Neural cell (in vitro differentiated cells): ENCODE measurements around the gene TP53I11. TPM values are rescaled to one million over a fixed set of nuclear protein-coding genes. Genes with fewer than 3 reads are reported as not detected.

Experiments
- H2AFZ ChIP-seq: fragments of 200-600, 300-800 bp; sonication (generic), shearing (Covaris generic); 2 replicates; pipeline ENCODE4 v1.6.0; 2014; ENCODE audit warnings: low read depth, mild to moderate bottlenecking, antibody characterized with exemption, low read length, moderate library complexity
- H3F3A ChIP-seq: fragments of 200-600 bp; shearing (Covaris generic); 2 replicates; pipeline ENCODE4 v1.6.1; 2016; ENCODE audit warnings: mild to moderate bottlenecking, moderate library complexity, mixed read lengths, antibody characterized with exemption, low read length; ENCODE audit not compliant: insufficient read depth, poor library complexity, severe bottlenecking
- H3K27ac ChIP-seq: fragments of 200-600, 300-800 bp; sonication (generic), shearing (Covaris generic); 2 replicates; pipeline ENCODE4 v1.5.1; 2014; ENCODE audit warnings: mild to moderate bottlenecking, low read length, moderate library complexity
- H3K27me3 ChIP-seq: fragments of 300-800, 200-600 bp; sonication (generic), shearing (Covaris generic); 2 replicates; pipeline ENCODE4 v1.6.0; 2014; ENCODE audit warnings: mild to moderate bottlenecking, low read depth, low read length, moderate library complexity; ENCODE audit not compliant: insufficient read depth
- H3K36me3 ChIP-seq: fragments of 300-800, 200-600 bp; sonication (generic), shearing (Covaris generic); 2 replicates; pipeline ENCODE4 v1.5.1; 2014; ENCODE audit warnings: mild to moderate bottlenecking, antibody characterized with exemption, low read length, moderate library complexity; ENCODE audit not compliant: insufficient read depth
- H3K4me2 ChIP-seq: fragments of 300-800, 200-600 bp; sonication (generic), shearing (Covaris generic); 2 replicates; pipeline ENCODE4 v1.6.0; 2014; ENCODE audit warnings: mild to moderate bottlenecking, low read length
- H3K4me3 ChIP-seq: fragments of 300-800, 200-600 bp; sonication (generic), shearing (Covaris generic); 2 replicates; pipeline ENCODE4 v1.5.1; 2014; ENCODE audit warnings: mild to moderate bottlenecking, low read length, moderate library complexity
- H3K79me2 ChIP-seq: fragments of 200-600 bp; shearing (Covaris generic); replicated peaks from 2 replicates; pipeline ENCODE4 v1.6.0; 2014; ENCODE audit warnings: mild to moderate bottlenecking, low read length, moderate library complexity; ENCODE audit not compliant: insufficient read depth
- H3K9ac ChIP-seq: fragments of 300-800, 200-600 bp; sonication (generic), shearing (Covaris generic); 2 replicates; pipeline ENCODE4 v1.6.1; 2016; ENCODE audit warnings: mild to moderate bottlenecking, low read length, mixed read lengths
- H3K9me2 ChIP-seq: fragments of 200-600 bp; shearing (Covaris generic); 2 replicates; pipeline ENCODE4 v1.6.1; 2016; ENCODE audit warnings: mild to moderate bottlenecking, low read length, mixed read lengths; ENCODE audit not compliant: insufficient read depth
- H3K9me3 ChIP-seq: fragments of 200-600, 300-800 bp; sonication (generic), shearing (Covaris generic); 2 replicates; pipeline ENCODE4 v1.6.1; 2016; ENCODE audit warnings: mild to moderate bottlenecking, mixed run types, low read length, moderate library complexity, mixed read lengths
- H4K20me1 ChIP-seq: fragments of 200-600 bp; shearing (Covaris generic); 2 replicates; pipeline ENCODE4 v1.6.1; 2016; ENCODE audit warnings: mild to moderate bottlenecking, mixed run types; ENCODE audit not compliant: insufficient read depth
- CTCF ChIP-seq: fragments of 450-650 bp; IDR thresholded peaks from 2 replicates; pipeline ENCODE4 v1.5.1; 2014; ENCODE audit warnings: antibody characterized with exemption, mild to moderate bottlenecking, moderate library complexity; ENCODE audit not compliant: poor library complexity, severe bottlenecking
- EP300 ChIP-seq: fragments of 450-650 bp; conservative IDR thresholded peaks from 2 replicates; pipeline ENCODE4 v1.6.1; 2014; ENCODE audit warnings: antibody characterized with exemption, mild to moderate bottlenecking, moderate library complexity; ENCODE audit not compliant: poor library complexity, severe bottlenecking
- EZH2 ChIP-seq: fragments of 200-600, 300-800 bp; shearing (Covaris generic), sonication (generic); IDR thresholded peaks from 2 replicates; pipeline ENCODE4 v1.6.1; 2014; ENCODE audit warnings: antibody characterized with exemption, low read length, borderline replicate concordance, mild to moderate bottlenecking; ENCODE audit not compliant: insufficient read depth, poor library complexity, severe bottlenecking
- MXI1 ChIP-seq: fragments of 450-650 bp; conservative IDR thresholded peaks from 2 replicates; pipeline ENCODE4 v1.6.1; 2014; ENCODE audit warnings: antibody characterized with exemption, mild to moderate bottlenecking; ENCODE audit not compliant: poor library complexity, severe bottlenecking
- POLR2AphosphoS5 ChIP-seq: IDR thresholded peaks from 2 replicates; pipeline ENCODE4 v1.6.1; 2012
- RAD21 ChIP-seq: fragments of 450-650 bp; conservative IDR thresholded peaks from 2 replicates; pipeline ENCODE4 v1.6.1; 2014; ENCODE audit warnings: antibody characterized with exemption, mild to moderate bottlenecking, moderate library complexity
- polyA plus RNA-seq: library from polyadenylated mRNA; depleted of rRNA; stranded (reverse); fragments of >200 nt; gene quantifications from 2 replicates; pipeline ENCODE4 v1.2.3, GENCODE V29; 2014
- TF ChIP-seq, protein P1 (sequence below): IDR thresholded peaks from 2 replicates; pipeline ENCODE4 v1.6.1; 2012; ENCODE audit warnings: borderline replicate concordance

The TP53I11 gene
- polyA plus RNA-seq, 1 donor from 2014 or later = 30.0 TPM

DNA sequence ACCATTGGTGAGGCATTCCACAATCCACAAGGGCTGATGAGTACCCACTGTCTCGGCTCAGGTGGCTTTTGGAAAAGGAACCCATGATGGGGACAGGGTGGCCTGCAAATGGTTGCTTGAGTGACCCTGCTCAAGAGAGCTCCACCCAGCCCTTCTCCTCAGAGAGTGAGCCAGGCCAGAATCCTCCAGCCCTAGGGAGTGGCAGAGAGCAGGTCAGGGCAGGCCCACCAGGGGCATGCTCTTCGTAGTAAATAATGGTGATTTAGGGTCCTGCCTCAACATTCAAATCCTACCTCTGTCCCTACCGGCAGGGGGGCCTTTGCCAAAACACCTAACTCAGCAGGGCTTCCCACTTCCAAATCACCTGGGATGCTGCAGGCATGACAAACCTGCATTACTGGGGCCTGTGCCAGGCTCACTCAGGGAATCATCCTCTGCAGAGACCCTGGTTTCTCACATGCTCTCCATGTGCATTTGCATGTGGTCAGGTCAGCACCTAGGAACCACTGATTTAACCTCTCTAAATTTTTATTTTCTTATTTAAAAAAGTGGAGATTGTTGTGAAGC lies 17.3 kb upstream of the TP53I11 start:
- Histone ChIP-seq H3K9ac (no peak overlapping the region), H2AFZ (no peak overlapping the region), H3K79me2 (no peaks in the 10 kb centered on the region), H3K4me3 (no peak overlapping the region), H4K20me1 (no peaks in the 10 kb centered on the region), H3K9me2 (no peaks in the 10 kb centered on the region), H3K27me3 (no peaks in the 10 kb centered on the region), H3K36me3 (no peaks in the 10 kb centered on the region), H3K27ac (no peak overlapping the region), H3F3A (no peaks in the 10 kb centered on the region), H3K4me2 (no peak overlapping the region), H3K9me3 (no peaks in the 10 kb centered on the region)
- no peak for TF ChIP-seq EZH2
- TF ChIP-seq RAD21 = no peak
- no peak for TF ChIP-seq MXI1
- no peak for TF ChIP-seq POLR2AphosphoS5
- TF ChIP-seq, protein P1, sequence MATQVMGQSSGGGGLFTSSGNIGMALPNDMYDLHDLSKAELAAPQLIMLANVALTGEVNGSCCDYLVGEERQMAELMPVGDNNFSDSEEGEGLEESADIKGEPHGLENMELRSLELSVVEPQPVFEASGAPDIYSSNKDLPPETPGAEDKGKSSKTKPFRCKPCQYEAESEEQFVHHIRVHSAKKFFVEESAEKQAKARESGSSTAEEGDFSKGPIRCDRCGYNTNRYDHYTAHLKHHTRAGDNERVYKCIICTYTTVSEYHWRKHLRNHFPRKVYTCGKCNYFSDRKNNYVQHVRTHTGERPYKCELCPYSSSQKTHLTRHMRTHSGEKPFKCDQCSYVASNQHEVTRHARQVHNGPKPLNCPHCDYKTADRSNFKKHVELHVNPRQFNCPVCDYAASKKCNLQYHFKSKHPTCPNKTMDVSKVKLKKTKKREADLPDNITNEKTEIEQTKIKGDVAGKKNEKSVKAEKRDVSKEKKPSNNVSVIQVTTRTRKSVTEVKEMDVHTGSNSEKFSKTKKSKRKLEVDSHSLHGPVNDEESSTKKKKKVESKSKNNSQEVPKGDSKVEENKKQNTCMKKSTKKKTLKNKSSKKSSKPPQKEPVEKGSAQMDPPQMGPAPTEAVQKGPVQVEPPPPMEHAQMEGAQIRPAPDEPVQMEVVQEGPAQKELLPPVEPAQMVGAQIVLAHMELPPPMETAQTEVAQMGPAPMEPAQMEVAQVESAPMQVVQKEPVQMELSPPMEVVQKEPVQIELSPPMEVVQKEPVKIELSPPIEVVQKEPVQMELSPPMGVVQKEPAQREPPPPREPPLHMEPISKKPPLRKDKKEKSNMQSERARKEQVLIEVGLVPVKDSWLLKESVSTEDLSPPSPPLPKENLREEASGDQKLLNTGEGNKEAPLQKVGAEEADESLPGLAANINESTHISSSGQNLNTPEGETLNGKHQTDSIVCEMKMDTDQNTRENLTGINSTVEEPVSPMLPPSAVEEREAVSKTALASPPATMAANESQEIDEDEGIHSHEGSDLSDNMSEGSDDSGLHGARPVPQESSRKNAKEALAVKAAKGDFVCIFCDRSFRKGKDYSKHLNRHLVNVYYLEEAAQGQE = no peak

DNA sequence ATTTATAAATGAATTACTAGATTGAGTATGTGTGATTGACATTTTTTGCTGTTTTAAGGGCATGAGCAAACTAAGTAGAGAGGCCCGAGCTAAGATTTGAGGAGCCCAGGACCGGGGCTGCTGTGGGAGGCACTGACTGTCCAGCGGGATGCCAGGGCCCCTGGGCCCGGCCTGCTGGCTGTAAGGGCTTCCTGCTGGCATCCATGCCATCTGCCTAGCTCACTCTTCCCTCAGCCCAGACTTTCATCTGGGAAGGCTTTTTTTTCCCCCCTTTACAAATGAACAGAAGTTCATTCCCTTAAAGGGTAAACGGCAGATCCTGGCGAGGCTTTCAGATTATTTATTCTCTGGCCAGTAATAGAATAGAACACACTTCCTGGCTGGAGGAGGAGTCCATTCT lies 16.0 kb upstream of the TP53I11 start:
- Histone ChIP-seq H3K9ac (no peak overlapping the region), H3K9me3 (no peaks in the 10 kb centered on the region), H3K4me2 (no peak overlapping the region), H3K27me3 (no peaks in the 10 kb centered on the region), H3K4me3 (no peak overlapping the region), H3F3A (no peaks in the 10 kb centered on the region), H3K9me2 (no peaks in the 10 kb centered on the region), H2AFZ (no peak overlapping the region), H3K27ac (no peak overlapping the region), H4K20me1 (no peaks in the 10 kb centered on the region), H3K79me2 (no peaks in the 10 kb centered on the region), H3K36me3 (no peaks in the 10 kb centered on the region)
- TF ChIP-seq POLR2AphosphoS5 (no peak), RAD21 (no peak), CTCF (no peak), EP300 (no peak)
- TF ChIP-seq, protein P1 = no peak
